H1 (cell line): ENCODE measurements around the gene CDC42EP3. TPM values are rescaled to one million over a fixed set of nuclear protein-coding genes. Genes with fewer than 3 reads are reported as not detected.

Experiments used
- BACH1 ChIP-seq: IDR thresholded peaks from 2 replicates; pipeline ENCODE4 v1.6.1; 2012; ENCODE audit warnings: low read length, improper control_type of control experiment
- CBX5 ChIP-seq: fragments of 300-800, 300-1000 bp; sonication (generic); IDR thresholded peaks from 2 replicates; pipeline ENCODE4 v1.7.1; 2016; ENCODE audit warnings: antibody characterized with exemption, low read length, low read depth
- CHD2 ChIP-seq: IDR thresholded peaks from 2 replicates; pipeline ENCODE4 v1.6.1; 2012; ENCODE audit warnings: low read length, improper control_type of control experiment
- GTF2F1 ChIP-seq: IDR thresholded peaks from 2 replicates; pipeline ENCODE4 v1.6.1; 2012; ENCODE audit warnings: low read depth, low read length, improper control_type of control experiment, borderline replicate concordance
- KDM5A ChIP-seq: fragments of 200-600 bp; IDR thresholded peaks from 2 replicates; pipeline ENCODE4 v1.7.1; 2012; ENCODE audit warnings: mild to moderate bottlenecking, low read length, inconsistent platforms, mixed read lengths
- NRF1 ChIP-seq: IDR thresholded peaks from 2 replicates; pipeline ENCODE4 v1.6.1; 2011; ENCODE audit warnings: mild to moderate bottlenecking, low read depth, low read length, improper control_type of control experiment
- PHF8 ChIP-seq: fragments of 200-600 bp; sonication (generic); conservative IDR thresholded peaks from 2 replicates; pipeline ENCODE4 v1.7.1; 2012; ENCODE audit warnings: low read depth, mild to moderate bottlenecking, inconsistent platforms, low read length, moderate library complexity
- SRF ChIP-seq: IDR thresholded peaks from 2 replicates; pipeline ENCODE4 v1.6.1; 2011; ENCODE audit warnings: mild to moderate bottlenecking, low read depth, low read length, moderate library complexity
- SUZ12 ChIP-seq: fragments of 200-600 bp; sonication (generic); IDR thresholded peaks from 2 replicates; pipeline ENCODE4 v1.6.1; 2012; ENCODE audit warnings: mild to moderate bottlenecking, inconsistent platforms, low read length, moderate library complexity, mixed read lengths
- TBP ChIP-seq: IDR thresholded peaks from 2 replicates; pipeline ENCODE4 v1.6.1; 2011; ENCODE audit warnings: low read depth, low read length, improper control_type of control experiment
- polyA plus RNA-seq, 7 experiments: library from polyadenylated mRNA; depleted of rRNA in 3 of 7; stranded (reverse) in 5 of 7; unstranded in 2 of 7; fragments of >200 nt in 5 of 7; fragments of 200-250 nt in 2 of 7; gene quantifications; 1 replicate in 5 of 7; 2 replicates in 1 of 7; 4 replicates in 1 of 7; pipeline versions ENCODE4 v1.2.1 to v1.2.3, GENCODE V29; 2011 to 2013; ENCODE audit warnings: missing spikeins in 2 of 7, mixed read lengths in 2 of 7
- total RNA-seq: library from RNA; stranded (reverse); fragmentation: NEBNext Ultra II Directional; extraction: Animal tissue kit (Norgen Biotek cat#: 25700); gene quantifications from 2 replicates; pipeline ENCODE4 v1.2.1, GENCODE V29; 2021
- TF ChIP-seq, protein P1 (sequence below): fragments of 300-600 bp; sonication (generic); IDR thresholded peaks from 2 replicates; pipeline ENCODE4 v1.7.1; 2012; ENCODE audit warnings: low read length, moderate library complexity, mild to moderate bottlenecking, inconsistent platforms; ENCODE audit not compliant: insufficient replicate concordance
- TF ChIP-seq, protein P2 (sequence below): IDR thresholded peaks from 2 replicates; pipeline ENCODE4 v1.6.1; 2011; ENCODE audit warnings: low read length, improper control_type of control experiment

The CDC42EP3 gene
- total and polyA plus RNA-seq, 2 of the 8 experiments (the other 6 are each of a cell fraction or from before 2014, with no cell fraction given): 18.4 to 24.7 TPM

DNA sequence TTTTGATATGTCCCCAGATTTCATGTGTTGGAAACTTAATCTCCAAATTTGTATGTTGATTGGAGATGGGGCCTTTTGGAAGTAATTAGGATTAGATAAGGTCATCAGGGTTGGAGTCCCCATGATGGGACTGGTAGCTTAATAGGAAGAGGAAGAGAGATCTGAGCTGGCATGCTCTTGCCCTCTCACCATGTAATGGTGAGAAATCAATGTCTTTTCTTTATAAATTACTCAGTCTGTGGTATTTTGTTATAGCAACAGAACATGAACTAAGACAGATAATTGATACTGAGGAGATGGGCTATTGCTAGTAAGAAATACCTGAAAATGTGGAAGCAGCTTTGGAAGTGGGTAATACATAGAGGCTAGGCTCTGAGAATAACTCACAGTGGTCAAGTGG is 48.0 kb downstream of the CDC42EP3 start (continued):
- TF ChIP-seq, protein P1, sequence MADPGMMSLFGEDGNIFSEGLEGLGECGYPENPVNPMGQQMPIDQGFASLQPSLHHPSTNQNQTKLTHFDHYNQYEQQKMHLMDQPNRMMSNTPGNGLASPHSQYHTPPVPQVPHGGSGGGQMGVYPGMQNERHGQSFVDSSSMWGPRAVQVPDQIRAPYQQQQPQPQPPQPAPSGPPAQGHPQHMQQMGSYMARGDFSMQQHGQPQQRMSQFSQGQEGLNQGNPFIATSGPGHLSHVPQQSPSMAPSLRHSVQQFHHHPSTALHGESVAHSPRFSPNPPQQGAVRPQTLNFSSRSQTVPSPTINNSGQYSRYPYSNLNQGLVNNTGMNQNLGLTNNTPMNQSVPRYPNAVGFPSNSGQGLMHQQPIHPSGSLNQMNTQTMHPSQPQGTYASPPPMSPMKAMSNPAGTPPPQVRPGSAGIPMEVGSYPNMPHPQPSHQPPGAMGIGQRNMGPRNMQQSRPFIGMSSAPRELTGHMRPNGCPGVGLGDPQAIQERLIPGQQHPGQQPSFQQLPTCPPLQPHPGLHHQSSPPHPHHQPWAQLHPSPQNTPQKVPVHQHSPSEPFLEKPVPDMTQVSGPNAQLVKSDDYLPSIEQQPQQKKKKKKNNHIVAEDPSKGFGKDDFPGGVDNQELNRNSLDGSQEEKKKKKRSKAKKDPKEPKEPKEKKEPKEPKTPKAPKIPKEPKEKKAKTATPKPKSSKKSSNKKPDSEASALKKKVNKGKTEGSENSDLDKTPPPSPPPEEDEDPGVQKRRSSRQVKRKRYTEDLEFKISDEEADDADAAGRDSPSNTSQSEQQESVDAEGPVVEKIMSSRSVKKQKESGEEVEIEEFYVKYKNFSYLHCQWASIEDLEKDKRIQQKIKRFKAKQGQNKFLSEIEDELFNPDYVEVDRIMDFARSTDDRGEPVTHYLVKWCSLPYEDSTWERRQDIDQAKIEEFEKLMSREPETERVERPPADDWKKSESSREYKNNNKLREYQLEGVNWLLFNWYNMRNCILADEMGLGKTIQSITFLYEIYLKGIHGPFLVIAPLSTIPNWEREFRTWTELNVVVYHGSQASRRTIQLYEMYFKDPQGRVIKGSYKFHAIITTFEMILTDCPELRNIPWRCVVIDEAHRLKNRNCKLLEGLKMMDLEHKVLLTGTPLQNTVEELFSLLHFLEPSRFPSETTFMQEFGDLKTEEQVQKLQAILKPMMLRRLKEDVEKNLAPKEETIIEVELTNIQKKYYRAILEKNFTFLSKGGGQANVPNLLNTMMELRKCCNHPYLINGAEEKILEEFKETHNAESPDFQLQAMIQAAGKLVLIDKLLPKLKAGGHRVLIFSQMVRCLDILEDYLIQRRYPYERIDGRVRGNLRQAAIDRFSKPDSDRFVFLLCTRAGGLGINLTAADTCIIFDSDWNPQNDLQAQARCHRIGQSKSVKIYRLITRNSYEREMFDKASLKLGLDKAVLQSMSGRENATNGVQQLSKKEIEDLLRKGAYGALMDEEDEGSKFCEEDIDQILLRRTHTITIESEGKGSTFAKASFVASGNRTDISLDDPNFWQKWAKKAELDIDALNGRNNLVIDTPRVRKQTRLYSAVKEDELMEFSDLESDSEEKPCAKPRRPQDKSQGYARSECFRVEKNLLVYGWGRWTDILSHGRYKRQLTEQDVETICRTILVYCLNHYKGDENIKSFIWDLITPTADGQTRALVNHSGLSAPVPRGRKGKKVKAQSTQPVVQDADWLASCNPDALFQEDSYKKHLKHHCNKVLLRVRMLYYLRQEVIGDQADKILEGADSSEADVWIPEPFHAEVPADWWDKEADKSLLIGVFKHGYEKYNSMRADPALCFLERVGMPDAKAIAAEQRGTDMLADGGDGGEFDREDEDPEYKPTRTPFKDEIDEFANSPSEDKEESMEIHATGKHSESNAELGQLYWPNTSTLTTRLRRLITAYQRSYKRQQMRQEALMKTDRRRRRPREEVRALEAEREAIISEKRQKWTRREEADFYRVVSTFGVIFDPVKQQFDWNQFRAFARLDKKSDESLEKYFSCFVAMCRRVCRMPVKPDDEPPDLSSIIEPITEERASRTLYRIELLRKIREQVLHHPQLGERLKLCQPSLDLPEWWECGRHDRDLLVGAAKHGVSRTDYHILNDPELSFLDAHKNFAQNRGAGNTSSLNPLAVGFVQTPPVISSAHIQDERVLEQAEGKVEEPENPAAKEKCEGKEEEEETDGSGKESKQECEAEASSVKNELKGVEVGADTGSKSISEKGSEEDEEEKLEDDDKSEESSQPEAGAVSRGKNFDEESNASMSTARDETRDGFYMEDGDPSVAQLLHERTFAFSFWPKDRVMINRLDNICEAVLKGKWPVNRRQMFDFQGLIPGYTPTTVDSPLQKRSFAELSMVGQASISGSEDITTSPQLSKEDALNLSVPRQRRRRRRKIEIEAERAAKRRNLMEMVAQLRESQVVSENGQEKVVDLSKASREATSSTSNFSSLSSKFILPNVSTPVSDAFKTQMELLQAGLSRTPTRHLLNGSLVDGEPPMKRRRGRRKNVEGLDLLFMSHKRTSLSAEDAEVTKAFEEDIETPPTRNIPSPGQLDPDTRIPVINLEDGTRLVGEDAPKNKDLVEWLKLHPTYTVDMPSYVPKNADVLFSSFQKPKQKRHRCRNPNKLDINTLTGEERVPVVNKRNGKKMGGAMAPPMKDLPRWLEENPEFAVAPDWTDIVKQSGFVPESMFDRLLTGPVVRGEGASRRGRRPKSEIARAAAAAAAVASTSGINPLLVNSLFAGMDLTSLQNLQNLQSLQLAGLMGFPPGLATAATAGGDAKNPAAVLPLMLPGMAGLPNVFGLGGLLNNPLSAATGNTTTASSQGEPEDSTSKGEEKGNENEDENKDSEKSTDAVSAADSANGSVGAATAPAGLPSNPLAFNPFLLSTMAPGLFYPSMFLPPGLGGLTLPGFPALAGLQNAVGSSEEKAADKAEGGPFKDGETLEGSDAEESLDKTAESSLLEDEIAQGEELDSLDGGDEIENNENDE: no peak
- TF ChIP-seq, protein P2, sequence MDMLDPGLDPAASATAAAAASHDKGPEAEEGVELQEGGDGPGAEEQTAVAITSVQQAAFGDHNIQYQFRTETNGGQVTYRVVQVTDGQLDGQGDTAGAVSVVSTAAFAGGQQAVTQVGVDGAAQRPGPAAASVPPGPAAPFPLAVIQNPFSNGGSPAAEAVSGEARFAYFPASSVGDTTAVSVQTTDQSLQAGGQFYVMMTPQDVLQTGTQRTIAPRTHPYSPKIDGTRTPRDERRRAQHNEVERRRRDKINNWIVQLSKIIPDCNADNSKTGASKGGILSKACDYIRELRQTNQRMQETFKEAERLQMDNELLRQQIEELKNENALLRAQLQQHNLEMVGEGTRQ: no peak
- TF ChIP-seq SRF (no peak), CBX5 (no peak), CHD2 (no peak), SUZ12 (no peak), BACH1 (no peak), GTF2F1 (no peak), KDM5A (no peak), PHF8 (no peak), TBP (no peak), NRF1 (no peak)
